HG03097 (cell line): ENCODE measurements around the gene SRP9.
"Not testable (repeated sequence)": the region's sequence is repeated elsewhere in the genome, so short reads cannot be mapped to it uniquely, and the experiment has no call there.

ENCODE experiments used
- ATAC-seq: cut with Tn5 transposase; IDR thresholded peaks from one replicate; pipeline ENCODE4 v1.9.1; 2021; ENCODE audit not compliant: unreplicated experiment, low FRiP score

SRP9 gene

DNA sequence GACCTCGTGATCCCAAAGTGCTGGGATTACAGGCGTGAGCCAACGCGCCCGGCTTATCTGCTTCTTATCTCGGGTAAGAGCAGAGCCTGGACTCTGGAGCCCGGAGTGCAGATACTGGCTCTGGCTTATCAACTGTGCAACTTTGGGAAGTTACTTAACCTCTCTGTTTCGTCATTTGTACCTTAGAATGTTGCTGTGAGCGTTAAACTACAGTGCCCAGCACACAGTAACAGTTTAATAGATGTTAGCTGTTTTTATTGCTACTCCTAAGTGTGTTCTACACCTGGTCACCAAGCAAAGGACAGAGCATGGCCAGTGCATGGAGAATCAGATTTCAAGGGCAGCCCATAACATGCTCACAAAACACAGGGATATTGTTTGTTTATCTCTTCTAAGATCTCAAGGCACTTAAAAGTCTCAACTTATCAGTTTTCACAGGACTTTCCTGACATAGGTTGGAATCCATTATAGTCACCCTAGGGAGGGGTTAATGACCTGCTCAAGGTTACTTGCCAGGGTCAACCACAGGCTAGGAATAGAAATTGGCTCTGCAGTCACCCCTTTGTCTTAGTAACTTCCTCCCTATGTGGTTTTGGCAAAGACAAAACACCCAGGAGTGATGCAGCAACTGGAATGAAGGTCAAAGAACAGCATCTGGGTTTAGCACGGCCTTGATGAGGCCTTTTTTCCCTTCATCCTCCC is 22.5 kb upstream of the SRP9 start:
- no peak for ATAC-seq

DNA sequence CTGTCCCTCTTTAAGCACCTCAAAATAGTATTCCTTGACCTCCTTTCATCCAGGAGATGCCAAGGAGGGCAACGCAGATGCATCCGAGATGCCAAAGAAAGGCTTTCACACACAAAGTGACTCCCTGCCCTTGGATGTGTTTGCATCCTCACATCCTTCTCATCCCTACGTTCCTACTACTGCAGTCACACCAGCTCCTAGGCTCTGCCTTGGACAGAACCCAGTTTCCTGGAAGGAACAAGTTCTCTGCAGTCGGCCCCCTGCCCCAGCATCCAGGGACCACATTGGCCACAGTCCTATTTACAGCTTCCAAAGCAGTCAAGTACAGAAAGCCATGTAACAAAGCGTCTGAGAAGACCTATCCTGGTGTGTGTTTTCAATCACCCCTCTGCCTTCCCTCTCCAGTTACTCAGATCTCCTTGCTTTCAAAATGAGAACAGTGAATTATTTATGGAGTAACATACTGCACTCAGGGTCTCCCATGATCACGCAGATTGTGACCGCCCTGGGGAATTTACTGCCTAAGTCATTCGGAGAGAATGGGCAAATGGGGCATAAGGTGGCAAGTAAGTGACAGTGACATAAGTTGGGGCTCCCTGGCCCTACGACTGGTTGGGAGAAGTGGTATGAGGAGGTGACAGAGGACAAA is 21.8 kb upstream of the SRP9 start:
- ATAC-seq: no peak

DNA sequence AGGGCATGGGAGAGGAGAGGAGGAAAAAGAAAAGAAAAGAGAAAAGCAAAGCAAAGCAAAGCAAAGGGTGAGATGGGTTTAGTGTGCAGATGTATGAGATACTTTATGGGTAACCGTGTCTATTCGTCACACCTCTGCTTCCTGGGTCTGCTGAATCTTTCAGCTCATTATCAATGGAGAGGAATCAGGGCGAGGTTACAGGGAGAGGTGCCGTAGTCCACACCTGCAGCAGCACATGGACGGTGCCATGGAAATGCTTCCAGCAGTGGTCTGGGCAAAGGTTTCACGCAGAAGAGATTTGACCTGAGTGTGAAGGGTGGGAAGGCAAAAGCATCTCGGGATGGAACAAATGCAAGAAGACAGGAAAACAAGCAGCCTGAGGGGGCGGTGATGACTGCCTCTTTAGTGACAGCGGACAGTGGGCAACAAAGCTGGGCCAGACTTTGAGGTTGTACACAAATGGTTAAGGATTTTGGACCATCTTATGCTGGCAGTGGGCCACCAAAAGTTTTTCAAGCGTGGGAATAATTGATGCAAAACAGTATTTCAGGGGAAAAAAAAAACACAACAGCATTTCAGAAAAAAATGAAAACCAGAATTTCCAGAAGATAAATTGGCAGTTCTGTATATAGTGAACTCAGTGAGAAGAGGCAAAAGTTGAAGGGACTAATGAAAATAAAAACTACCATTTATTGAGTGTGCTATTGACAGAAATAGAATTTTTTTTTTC is 19.5 kb upstream of the SRP9 start:
- no peak for ATAC-seq

DNA sequence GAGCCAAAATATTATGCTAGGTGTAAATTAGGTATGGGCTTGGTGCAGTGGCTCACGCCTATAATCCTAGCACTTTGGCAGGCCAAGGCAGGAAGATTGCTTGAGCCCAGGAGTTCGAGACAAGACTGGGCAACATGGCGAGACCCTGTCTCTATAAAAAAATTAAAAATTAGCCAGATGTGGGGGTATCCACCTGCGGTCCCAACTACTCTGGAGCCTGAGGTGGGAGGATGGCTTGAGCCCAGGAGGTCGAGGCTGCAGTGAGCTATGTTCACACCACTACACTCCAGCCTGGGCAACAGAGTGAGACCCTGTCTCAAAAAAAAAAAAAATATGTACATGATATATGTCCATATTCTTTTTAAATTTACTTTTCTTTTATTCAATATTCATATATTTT is 17.7 kb upstream of the SRP9 start:
- ATAC-seq: not testable (repeated sequence)

DNA sequence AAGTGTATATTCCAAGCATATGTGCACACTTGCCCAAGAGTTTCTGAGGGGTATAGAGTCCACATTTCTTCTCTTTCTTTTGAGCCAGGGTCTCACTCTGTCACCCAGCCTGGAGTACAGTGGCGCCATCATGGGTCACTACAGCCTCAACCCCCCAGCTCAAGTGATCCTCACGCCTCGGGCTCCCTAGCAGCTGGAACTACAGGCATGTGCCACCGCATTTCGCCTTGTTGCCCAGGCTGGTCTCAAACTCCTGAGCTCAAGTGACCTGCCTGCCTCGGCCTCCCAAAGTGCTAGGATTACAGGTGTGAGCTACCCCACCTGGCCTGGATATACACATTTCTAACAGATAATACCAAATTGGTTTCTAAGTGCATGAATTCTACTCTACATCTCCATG is 17.1 kb upstream of the SRP9 start:
- no peak for ATAC-seq

DNA sequence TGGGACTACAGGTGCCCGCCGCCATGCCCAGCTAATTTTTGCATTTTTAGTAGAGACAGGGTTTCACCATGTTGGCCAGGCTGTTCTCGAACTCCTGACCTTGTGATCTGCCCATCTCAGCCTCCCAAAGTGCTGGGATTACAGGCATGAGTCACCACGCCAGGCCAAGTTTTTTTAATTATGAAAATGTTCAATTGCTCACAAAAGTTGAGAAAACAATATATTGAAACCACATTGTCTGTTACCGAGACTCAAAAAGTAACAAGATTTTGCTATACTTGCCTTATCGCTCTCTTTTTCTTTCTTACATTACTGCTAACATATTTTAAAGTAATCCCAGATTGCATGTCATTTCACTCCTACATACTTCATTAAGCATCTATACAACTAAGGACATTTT is 16.2 kb upstream of the SRP9 start:
- not testable (repeated sequence) for ATAC-seq

DNA sequence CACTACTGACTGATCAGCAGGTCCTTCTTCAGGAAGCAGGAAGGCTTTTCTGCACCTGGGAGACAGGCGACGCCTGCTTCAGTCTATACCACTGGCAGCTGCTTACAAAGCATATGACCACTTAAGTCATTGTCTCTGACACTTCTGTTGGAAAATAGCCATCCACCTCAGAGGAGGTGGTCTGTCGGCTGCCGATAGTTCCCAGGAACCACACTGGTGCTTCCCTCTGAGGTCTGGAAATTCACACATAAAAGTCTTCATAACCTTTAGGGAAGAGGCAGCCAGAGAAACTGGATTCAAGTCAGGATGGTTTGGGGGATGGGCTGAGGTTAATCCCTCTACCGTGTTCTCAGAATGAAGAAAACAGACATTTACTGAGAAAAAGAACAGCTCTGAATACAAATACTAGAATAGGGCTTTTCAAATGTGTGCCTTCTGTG is 15.6 kb upstream of the SRP9 start:
- ATAC-seq: no peak

DNA sequence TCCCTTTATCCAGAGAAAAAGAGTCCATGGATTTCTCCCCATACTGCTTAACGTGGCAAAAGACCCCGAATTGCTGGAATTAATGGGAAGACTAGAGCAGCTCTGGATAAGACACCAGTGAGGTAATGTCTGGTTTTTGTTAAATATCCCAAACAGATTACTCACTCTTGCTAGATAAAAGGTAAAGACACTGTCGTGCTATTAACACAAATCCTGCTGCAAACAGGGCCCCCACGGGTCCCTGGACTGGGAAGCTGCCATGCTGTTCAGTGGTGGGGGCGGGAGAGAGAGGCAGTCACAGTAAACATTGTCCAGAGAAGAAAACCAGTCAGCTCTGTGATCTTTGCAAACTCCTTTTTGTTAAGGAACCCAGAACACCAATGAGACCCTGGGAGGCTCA is 15.2 kb upstream of the SRP9 start:
- no peak for ATAC-seq

DNA sequence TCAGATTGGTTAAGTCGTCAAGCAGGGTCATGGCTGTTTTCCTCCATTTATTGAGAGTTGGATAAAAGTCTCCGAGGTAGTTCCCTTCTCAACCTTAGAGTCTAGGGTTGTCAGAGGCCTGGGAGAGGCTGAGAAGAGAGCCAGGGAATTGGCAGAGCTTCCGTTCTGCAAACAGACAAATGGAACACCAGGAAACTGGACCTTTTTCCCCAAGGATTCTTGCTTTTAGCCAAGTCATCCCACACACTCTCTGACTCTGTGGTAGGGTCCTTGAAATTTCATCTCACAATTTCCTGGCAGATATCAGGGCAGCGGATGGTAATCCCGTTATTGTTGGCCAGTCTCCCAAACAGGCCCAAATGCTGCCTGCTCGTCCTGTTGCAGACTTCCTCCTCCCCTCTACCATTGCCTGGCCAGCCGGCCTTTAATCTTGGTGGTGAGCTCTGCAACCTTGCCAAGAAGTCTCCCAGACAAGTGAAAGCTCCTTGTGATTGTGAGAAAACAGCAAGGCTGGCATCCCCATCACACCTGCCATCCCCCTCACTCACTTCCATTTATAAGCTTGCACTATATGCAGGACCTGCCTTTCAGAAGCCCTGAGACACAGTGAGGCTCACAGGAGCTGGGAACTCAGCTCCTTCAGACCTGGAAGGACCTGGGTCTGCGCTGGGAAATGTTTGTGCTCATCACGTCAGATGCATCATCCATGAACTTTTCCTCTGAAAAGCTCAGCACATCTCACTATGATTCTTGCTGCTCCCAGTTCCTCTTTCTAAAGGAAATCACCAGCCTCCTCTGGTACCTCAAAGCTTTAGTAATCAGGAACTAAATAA is 13.7 kb upstream of the SRP9 start:
- ATAC-seq: no peak

DNA sequence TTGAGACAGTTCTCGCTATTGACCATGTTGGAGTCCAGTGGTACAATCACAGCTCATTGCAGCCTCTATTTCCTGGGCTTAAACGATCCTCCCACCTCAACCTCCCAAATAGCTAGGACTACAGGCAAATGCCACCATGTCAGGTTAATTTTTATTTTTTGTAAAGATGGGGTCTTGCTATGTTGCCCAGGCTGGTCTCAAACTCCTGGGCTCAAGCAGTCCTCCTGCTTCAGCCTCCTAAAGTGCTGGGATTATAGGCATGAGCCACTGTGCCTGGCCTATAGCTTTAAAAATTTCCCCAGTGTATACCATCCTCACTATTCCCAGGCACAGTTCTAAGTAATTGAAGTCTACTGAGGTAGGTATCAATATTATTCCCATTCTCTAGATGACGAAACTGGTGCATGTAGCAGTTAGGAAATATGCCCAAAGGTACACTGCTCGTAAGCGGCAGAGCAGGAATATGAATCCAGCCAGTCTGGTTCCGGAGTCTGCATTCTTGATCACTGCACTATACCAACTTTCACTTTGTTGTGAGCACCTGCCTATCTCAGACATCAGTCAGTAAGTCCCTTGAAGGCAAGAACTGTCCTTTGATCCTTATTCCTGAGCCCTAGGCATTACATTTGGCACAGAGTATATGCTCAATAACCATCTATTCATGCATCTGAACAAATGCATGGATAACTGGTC is 11.5 kb upstream of the SRP9 start:
- ATAC-seq: no peak

DNA sequence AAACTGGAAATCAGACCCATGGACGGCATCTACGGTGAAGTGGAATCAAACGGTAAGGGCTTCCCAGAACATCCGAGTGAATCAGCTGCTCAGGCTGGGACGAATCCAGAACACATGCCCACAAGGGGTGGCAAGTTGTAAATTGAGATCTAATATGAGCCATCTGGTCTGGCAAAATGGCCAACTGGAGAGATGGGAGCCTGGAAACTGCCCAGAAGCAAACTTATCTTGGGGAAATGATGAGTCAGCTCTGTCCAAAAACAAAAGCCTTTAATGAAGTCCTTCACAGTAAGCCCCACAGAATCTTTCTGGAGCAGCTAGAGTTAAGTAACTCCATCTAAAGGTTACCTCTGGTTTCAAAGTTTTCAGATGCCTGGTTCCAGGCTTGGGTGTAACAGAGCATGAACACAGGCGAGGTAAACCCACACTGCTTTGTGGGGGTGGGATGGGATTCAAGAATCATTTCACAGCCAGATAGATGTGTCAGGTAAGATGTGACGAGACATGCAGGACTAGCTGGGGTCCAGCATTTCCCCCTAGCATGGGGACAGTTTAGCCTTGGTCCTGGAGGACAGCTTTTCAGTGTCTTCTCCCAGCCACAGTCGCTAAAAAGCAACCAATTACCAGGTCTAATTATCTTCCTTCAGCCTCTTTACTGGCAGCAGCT is 10.5 kb upstream of the SRP9 start:
- ATAC-seq: no peak

DNA sequence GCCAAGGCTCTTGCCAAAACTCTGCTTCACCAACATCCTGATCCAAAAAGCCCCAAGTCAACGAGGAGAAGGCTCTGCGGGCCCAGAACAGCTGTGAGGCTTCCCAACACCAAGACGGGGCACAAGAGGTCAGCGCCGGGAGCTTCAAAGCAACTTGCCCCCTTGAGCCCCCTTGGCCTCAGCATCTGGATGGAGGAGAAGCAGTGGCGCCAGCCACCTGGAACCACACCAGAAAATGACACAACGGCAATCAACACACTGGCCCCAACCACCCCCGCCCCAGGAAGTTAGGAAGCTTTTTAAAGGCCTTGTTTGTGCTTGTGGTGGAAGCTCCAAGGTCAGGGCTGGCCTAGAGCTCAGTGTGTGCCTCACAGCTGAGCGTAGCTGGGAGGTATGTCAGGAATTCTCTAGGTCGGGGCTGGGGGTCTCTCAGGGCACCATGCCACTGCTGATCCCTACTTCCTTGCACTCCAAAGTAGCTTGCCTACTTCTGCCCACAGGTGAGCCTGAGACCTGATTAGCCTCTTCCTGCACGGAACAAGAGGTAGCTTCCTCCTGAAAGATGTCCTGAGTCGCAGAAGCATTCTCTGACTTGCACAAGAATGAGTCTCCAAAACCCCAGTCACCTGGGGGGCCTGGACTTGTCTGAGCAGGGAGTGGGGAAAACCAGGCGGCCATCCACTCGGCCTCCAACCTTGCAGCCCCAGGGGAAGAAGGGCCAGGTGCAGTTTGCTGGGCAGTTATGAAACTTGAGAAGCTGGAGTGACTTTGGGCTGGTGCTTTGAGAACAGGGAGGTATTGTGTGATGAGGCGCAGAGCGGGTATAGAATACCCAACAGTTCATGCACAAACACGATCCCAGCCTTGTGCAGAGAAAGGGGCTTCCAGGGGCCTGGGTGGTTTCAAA is 9.7 kb upstream of the SRP9 start:
- no peak for ATAC-seq

DNA sequence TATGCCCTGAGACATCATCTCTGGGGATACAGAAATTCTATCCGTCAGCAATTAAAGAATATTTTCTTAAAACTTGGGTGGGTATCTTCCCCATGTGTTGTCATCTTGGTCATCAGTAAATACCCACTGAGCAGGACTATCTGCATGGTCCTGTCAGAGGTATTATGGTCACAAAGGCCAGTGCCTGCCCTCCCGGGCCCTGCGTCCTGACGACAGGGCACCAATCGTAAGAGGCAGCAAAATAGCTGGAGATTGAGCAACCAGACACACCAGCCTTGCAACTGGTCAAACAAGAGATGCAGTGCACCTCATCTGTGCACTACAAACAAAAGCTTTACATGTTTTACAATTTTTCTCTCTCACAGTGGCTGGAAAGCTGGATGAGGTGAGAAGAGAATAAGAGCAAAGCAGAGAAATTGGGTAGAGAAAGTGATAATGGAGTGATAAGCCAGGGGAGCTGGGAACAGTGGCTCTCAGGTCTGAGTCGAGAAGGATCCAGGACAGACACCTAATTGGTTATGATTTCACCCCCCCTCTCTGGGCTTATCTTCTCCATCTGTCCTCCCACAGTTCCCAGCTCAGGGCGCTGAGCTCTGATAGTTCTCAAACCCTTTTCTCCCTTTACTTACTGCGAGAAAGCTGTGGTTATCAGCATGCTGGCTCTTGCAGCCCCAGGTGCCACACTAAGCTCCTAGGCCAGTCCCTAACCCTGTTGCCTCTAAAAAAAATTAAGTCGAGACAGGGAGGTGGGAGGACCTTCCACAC is 8.8 kb upstream of the SRP9 start:
- ATAC-seq: no peak

DNA sequence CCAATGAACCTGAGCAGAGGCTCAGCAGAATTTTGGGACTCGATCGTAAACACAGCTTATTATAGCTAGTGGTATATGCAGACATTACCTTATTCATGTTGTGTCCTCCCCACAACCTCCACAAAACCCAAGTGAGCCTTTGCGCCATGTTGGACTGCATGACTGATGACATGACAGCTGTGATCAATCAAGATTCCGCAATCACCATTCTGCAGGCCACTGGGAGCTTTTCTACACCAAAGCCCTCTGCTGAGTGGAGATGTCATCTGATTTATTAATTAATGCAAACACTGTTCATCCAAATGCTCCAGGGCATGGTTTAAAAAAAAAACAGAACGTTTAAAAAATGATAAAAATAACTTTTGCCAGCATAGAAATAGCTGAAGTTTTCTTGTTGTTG is 7.9 kb upstream of the SRP9 start:
- no peak for ATAC-seq

DNA sequence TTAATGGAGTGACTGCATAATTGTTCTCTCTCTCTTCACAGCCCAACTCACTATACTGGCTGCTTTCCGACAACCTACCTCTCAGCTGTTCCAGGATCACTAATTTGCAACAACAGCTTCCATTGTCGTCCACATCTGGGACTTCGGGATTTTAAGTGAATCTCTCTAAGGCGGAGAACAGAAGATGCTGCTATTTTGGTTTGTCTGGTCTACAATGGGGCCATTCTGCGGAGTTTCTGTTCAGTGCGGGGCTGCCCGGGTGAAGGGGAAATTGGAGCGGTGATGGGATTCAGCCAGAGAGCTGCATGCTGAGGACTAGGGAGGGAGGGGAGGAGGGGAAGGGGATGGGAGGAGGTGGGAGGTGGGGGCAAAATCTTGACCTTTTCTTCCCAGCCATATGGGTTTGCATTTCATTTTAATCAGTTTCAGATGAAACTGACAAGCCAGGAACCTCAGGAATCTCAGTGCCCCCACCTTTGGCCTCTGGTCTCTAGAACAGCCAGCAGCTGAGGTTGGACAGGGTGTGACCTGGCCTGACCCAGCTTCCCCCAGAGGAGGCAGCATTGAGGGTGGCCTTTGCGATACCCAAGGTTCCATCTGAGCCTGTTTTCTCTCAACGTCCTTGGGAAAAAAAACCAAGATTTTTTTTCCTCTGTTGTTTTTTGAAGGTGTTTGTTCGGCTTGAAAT is 6.9 kb upstream of the SRP9 start:
- ATAC-seq: no peak

DNA sequence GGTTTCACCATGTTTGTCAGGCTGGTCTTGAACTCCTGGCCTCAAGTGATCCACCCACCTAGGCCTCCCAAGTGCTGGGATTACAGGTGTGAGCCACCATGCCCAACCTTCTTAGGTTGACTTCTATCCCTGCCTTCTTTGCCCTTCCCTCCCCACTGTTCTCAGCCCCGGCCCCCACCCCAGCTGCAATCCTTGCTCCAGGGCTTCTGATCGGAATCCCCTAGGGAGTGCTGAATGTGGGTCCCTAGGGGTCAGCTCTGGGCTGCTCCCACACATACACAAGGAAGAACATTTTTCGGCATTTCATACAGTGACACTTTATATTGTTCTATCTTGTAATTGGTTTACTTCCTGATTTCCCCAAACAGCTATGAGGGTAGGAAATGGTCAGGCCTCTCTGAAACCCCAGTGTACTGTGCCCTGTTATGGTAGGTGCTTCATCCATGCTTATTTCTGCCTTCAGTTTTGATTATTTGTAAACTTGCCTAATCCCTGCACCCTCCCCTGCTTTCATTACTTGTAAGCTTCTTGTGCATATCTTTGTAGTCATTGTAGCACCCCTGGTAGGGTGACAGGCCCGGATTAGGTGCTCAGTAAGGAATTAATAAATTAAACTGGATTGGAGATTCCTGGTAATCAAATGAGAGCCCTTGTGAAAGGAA is 5.8 kb upstream of the SRP9 start:
- ATAC-seq: no peak

DNA sequence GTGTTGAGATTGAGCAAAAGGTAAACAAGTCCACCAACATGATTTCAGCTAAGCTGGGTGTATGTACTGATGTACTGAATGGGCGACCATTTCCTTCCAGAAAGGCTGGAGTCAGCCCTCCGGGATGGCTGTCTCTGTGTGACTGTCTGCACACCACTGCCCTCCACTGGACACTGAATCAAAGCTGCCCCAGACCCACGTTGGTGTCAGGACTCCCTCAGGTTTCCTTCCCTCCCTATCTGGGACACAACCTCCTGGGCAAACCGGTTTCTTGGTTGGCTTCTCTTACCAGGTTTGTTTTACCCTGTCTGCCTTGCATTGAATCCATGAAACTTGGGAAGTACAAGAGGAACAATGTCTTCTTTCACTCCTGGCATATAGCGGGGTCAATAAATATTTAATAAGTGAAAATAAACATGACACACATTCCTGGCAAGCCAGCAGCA is 5.3 kb upstream of the SRP9 start:
- peak; percentile 44 for ATAC-seq
